ENCODE measurements around the gene MCEMP1. TPM values are rescaled to one million over a fixed set of nuclear protein-coding genes. Genes with fewer than 3 reads are reported as not detected.

The MCEMP1 gene
- total RNA-seq, 2 donors from 2014 or later: not detected

- H3K36me3 Mint-ChIP-seq (ENCODE audit: low read depth): no peaks in the 10 kb centered on the region
- no peaks in the 10 kb centered on the region for H3K4me1 ChIP-seq (ENCODE audit: control insufficient read depth, insufficient read depth, low read length)
- no peaks in the 10 kb centered on the region for H3K9me3 ChIP-seq (ENCODE audit: control insufficient read depth, low read length)
- peaks cover 7% of the 10 kb centered on the region for H3K9me3 Mint-ChIP-seq
- H3K36me3 ChIP-seq (ENCODE audit: control insufficient read depth, insufficient read depth, low read length): no peaks in the 10 kb centered on the region
- H3K27me3 ChIP-seq (ENCODE audit: control insufficient read depth, insufficient read depth, low read length, poor library complexity, severe bottlenecking): peaks cover 56% of the 10 kb centered on the region
- DNase-seq: no peak
- H3K4me1 Mint-ChIP-seq: no peaks in the 10 kb centered on the region
- H3K27ac ChIP-seq (ENCODE audit: low read depth, low read length): no peak overlapping the region
- no peak for TF ChIP-seq CTCF (conservative IDR thresholded peaks at IDR 0.05)
- WGBS, 2 experiments (ENCODE audit: insufficient coverage in 1 of 2, insufficient read length in 1 of 2): 9 to 12% methylated on average over 18 to 43 of the region's 43 CpGs
- peak overlapping the region; percentile 54 for H3K4me3 Mint-ChIP-seq
- H3K27me3 Mint-ChIP-seq (ENCODE audit: insufficient read depth): peaks cover 82% of the 10 kb centered on the region
- H3K27ac Mint-ChIP-seq: no peak overlapping the region
- H3K9ac ChIP-seq (ENCODE audit: extremely low read depth, low read length, poor library complexity, severe bottlenecking): no peak overlapping the region
- peak overlapping the region; percentile 76 for H3K4me3 ChIP-seq (ENCODE audit: low read length)
Measured at GRCh38 chr19:7670150-7670783, 6.6 kb upstream of the MCEMP1 start.

GRCh38 chr19:7670790-7671189, 6.1 kb upstream of the MCEMP1 start:
- H3K9me3 ChIP-seq (ENCODE audit: control insufficient read depth, low read length): no peaks in the 10 kb centered on the region
- peaks cover 83% of the 10 kb centered on the region for H3K27me3 Mint-ChIP-seq (ENCODE audit: insufficient read depth)
- H3K4me3 Mint-ChIP-seq: peak overlapping the region; percentile 54
- H3K4me1 ChIP-seq (ENCODE audit: control insufficient read depth, insufficient read depth, low read length): no peaks in the 10 kb centered on the region
- H3K27ac ChIP-seq (ENCODE audit: low read depth, low read length): no peak overlapping the region
- no peaks in the 10 kb centered on the region for H3K36me3 Mint-ChIP-seq (ENCODE audit: low read depth)
- DNase-seq: no peak
- 50 to 54% methylated on average over 5 to 8 of the region's 9 CpGs for WGBS, 2 experiments (ENCODE audit: insufficient coverage in 1 of 2, insufficient read length in 1 of 2)
- H3K36me3 ChIP-seq (ENCODE audit: control insufficient read depth, insufficient read depth, low read length): no peaks in the 10 kb centered on the region
- H3K27me3 ChIP-seq (ENCODE audit: control insufficient read depth, insufficient read depth, low read length, poor library complexity, severe bottlenecking): peaks cover 56% of the 10 kb centered on the region
- H3K27ac Mint-ChIP-seq: no peak overlapping the region
- peaks cover 7% of the 10 kb centered on the region for H3K9me3 Mint-ChIP-seq
- H3K4me3 ChIP-seq (ENCODE audit: low read length): peak overlapping the region; percentile 76
- no peaks in the 10 kb centered on the region for H3K4me1 Mint-ChIP-seq
- no peak for TF ChIP-seq CTCF (conservative IDR thresholded peaks at IDR 0.05)
- no peak overlapping the region for H3K9ac ChIP-seq (ENCODE audit: extremely low read depth, low read length, poor library complexity, severe bottlenecking)

GRCh38 chr19:7672522-7672921, 4.4 kb upstream of the MCEMP1 start:
- Mint-ChIP-seq H3K27ac (no peak overlapping the region), H3K4me1 (no peaks in the 10 kb centered on the region), H3K27me3 (ENCODE audit: insufficient read depth) (peaks cover 87% of the 10 kb centered on the region), H3K36me3 (ENCODE audit: low read depth) (no peaks in the 10 kb centered on the region), H3K4me3 (no peak overlapping the region), H3K9me3 (peaks cover 7% of the 10 kb centered on the region)
- no peak for TF ChIP-seq CTCF (conservative IDR thresholded peaks at IDR 0.05)
- WGBS, 2 experiments (ENCODE audit: insufficient coverage in 1 of 2, insufficient read length in 1 of 2): 52 to 58% methylated on average over 6 to 9 of the region's 9 CpGs
- Histone ChIP-seq H3K9me3 (ENCODE audit: control insufficient read depth, low read length) (no peaks in the 10 kb centered on the region), H3K9ac (ENCODE audit: extremely low read depth, low read length, poor library complexity, severe bottlenecking) (no peak overlapping the region), H3K27me3 (ENCODE audit: control insufficient read depth, insufficient read depth, low read length, poor library complexity, severe bottlenecking) (peaks cover 66% of the 10 kb centered on the region), H3K4me1 (ENCODE audit: control insufficient read depth, insufficient read depth, low read length) (no peaks in the 10 kb centered on the region), H3K36me3 (ENCODE audit: control insufficient read depth, insufficient read depth, low read length) (no peaks in the 10 kb centered on the region), H3K27ac (ENCODE audit: low read depth, low read length) (no peak overlapping the region), H3K4me3 (ENCODE audit: low read length) (no peak overlapping the region)
- DNase-seq: no peak
